PC-9 (cell line): Measurements from ENCODE around the gene SSTR3.

Experiments used
- EZH2 ChIP-seq: fragments of 200-600 bp; sonication (generic); IDR thresholded peaks from 2 replicates; pipeline ENCODE4 v1.8.0; 2017; ENCODE audit warnings: antibody characterized with exemption, low read depth
- TF ChIP-seq, protein P1 (sequence below): fragments of 200-600 bp; sonication (generic); conservative IDR thresholded peaks from 2 replicates; pipeline ENCODE4 v1.6.1; 2017; ENCODE audit warnings: mixed run types, antibody characterized with exemption, mild to moderate bottlenecking, moderate library complexity

DNA sequence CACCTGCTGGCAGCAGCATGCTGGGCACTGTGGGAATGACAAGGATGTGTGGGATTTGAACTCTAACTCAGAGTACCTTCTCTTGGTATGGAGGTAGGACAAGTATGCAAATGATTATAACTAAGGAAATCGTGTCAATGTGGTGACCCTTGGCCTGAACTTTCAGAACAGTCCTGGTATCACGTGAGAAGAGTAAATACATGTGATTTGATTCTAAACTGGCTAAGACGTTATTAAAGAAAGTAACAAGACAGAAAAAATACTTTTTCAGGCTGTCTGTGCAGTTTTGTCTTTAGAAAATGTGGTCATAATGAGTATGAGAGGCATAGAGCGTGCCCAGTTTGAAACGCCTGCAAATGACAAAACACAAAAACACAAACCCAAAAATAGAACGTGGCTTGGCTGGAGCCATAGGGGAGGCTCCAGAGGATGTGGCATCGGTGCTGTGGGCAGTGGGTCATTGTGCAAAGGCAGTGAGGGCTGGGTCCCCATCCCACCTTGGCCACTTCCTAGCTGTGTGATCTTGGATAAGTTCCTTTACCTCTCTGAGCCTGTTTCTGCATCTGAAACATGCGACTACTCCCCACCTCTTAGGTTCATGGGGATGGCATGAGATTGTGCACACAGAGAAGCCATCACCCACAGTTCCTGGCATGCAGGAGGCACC, 44.2 kb downstream of the SSTR3 start:
- TF ChIP-seq, protein P1, sequence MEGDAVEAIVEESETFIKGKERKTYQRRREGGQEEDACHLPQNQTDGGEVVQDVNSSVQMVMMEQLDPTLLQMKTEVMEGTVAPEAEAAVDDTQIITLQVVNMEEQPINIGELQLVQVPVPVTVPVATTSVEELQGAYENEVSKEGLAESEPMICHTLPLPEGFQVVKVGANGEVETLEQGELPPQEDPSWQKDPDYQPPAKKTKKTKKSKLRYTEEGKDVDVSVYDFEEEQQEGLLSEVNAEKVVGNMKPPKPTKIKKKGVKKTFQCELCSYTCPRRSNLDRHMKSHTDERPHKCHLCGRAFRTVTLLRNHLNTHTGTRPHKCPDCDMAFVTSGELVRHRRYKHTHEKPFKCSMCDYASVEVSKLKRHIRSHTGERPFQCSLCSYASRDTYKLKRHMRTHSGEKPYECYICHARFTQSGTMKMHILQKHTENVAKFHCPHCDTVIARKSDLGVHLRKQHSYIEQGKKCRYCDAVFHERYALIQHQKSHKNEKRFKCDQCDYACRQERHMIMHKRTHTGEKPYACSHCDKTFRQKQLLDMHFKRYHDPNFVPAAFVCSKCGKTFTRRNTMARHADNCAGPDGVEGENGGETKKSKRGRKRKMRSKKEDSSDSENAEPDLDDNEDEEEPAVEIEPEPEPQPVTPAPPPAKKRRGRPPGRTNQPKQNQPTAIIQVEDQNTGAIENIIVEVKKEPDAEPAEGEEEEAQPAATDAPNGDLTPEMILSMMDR = no peak
- TF ChIP-seq EZH2 = no peak
